CD14-positive monocyte (primary cell): ENCODE data around the gene ANTXRL. TPM values are rescaled to one million over a fixed set of nuclear protein-coding genes. Genes with fewer than 3 reads are reported as not detected.
A peak's percentile ranks its signal among the peaks of the same experiment; 100 is the strongest.

Experiments used
- DNase-seq, 3 donors: peaks; one replicate each; pipeline ENCODE4 v3.0.0-alpha.2; 2011 to 2022
- H2AFZ ChIP-seq: 2 replicates; pipeline ENCODE4 v1.6.0; 2012; ENCODE audit warnings: mild to moderate bottlenecking, low read depth, low read length, inconsistent platforms; ENCODE audit not compliant: insufficient read depth, poor library complexity, severe bottlenecking
- H3K27ac ChIP-seq, 2 donors: 1 replicate in 1 of 2; 2 replicates in 1 of 2; pipeline ENCODE4 v1.5.1; 2012 to 2013; ENCODE audit warnings: low read length in 2 of 2, control low read depth in 1 of 2, inconsistent platforms in 1 of 2, low read depth in 1 of 2, mild to moderate bottlenecking in 1 of 2
- H3K27me3 ChIP-seq, 2 donors: one replicate each; pipeline versions ENCODE4 v1.6.0 to v1.6.1; 2011 to 2013; ENCODE audit warnings: low read length in 2 of 2; ENCODE audit not compliant: control insufficient read depth in 2 of 2, insufficient read depth in 2 of 2
- H3K36me3 ChIP-seq, 2 donors: replicated peaks in 1 of 2; 1 replicate in 1 of 2; 2 replicates in 1 of 2; pipeline versions ENCODE4 v1.5.1 to v1.6.1; 2012 to 2013; ENCODE audit warnings: low read length in 2 of 2, control low read depth in 1 of 2, inconsistent platforms in 1 of 2, mild to moderate bottlenecking in 1 of 2; ENCODE audit not compliant: insufficient read depth in 2 of 2, control insufficient read depth in 1 of 2
- H3K4me1 ChIP-seq, 2 donors: 1 replicate in 1 of 2; 2 replicates in 1 of 2; pipeline versions ENCODE4 v1.5.1 to v1.6.1; 2012 to 2013; ENCODE audit warnings: low read length in 2 of 2, control low read depth in 1 of 2, inconsistent platforms in 1 of 2, mild to moderate bottlenecking in 1 of 2, moderate library complexity in 1 of 2; ENCODE audit not compliant: insufficient read depth in 2 of 2, control insufficient read depth in 1 of 2
- H3K4me2 ChIP-seq: replicated peaks from 2 replicates; pipeline ENCODE3; 2012; ENCODE audit warnings: low read length, moderate library complexity, mild to moderate bottlenecking; ENCODE audit not compliant: poor library complexity, severe bottlenecking; ENCODE audit errors: extremely low read depth
- H3K4me3 ChIP-seq, 3 experiments: fragments of 200-600 bp in 1 of 3; sonication (generic) in 1 of 3; replicated peaks in 1 of 3; 1 replicate in 2 of 3; 2 replicates in 1 of 3; pipeline ENCODE4 v1.5.1; 2011 to 2013; ENCODE audit warnings: low read length in 3 of 3, mild to moderate bottlenecking in 3 of 3, control low read depth in 2 of 3, low read depth in 2 of 3, inconsistent platforms in 1 of 3, moderate library complexity in 1 of 3
- H3K79me2 ChIP-seq: 2 replicates; pipeline ENCODE4 v1.6.0; 2012; ENCODE audit warnings: mild to moderate bottlenecking, control low read depth, inconsistent platforms, low read length, moderate library complexity; ENCODE audit not compliant: insufficient read depth
- H3K9ac ChIP-seq: 2 replicates; pipeline ENCODE4 v1.6.0; 2017; ENCODE audit warnings: low read length, mild to moderate bottlenecking; ENCODE audit not compliant: insufficient read depth, poor library complexity, severe bottlenecking
- H3K9me3 ChIP-seq, 2 donors: replicated peaks in 1 of 2; 1 replicate in 1 of 2; 2 replicates in 1 of 2; pipeline versions ENCODE4 v1.5.1 to v1.6.1; 2012 to 2013; ENCODE audit warnings: low read length in 2 of 2, control low read depth in 1 of 2; ENCODE audit not compliant: control insufficient read depth in 1 of 2, insufficient read depth in 1 of 2
- H4K20me1 ChIP-seq: 2 replicates; pipeline ENCODE4 v1.6.0; 2012; ENCODE audit warnings: mild to moderate bottlenecking, low read length, control low read depth, moderate library complexity; ENCODE audit not compliant: insufficient read depth
- H3K27ac Mint-ChIP-seq, 7 donors: one replicate each; pipeline ENCODE4 v1.8.0; 2020; ENCODE audit warnings: mild to moderate bottlenecking in 7 of 7, mixed read lengths in 7 of 7, moderate library complexity in 6 of 7, inconsistent platforms in 2 of 7
- H3K27me3 Mint-ChIP-seq, 3 donors: one replicate each; pipeline ENCODE4 v1.8.0; 2021 to 2022; ENCODE audit warnings: low read depth in 3 of 3, mild to moderate bottlenecking in 3 of 3, mixed read lengths in 3 of 3, moderate library complexity in 3 of 3, inconsistent platforms in 1 of 3
- H3K36me3 Mint-ChIP-seq, 2 donors: one replicate each; pipeline ENCODE4 v1.8.0; 2020; ENCODE audit warnings: mixed read lengths in 2 of 2, inconsistent platforms in 1 of 2, mild to moderate bottlenecking in 1 of 2
- H3K4me1 Mint-ChIP-seq: one replicate; pipeline ENCODE4 v1.8.0; 2020; ENCODE audit warnings: mild to moderate bottlenecking, mixed read lengths
- H3K4me3 Mint-ChIP-seq, 2 donors: one replicate each; pipeline ENCODE4 v1.8.0; 2020; ENCODE audit warnings: mild to moderate bottlenecking in 2 of 2, mixed read lengths in 2 of 2, moderate library complexity in 1 of 2
- H3K9me3 Mint-ChIP-seq, 7 donors: one replicate each; pipeline ENCODE4 v1.8.0; 2020 to 2022; ENCODE audit warnings: mixed read lengths in 7 of 7, mild to moderate bottlenecking in 6 of 7, moderate library complexity in 6 of 7, inconsistent platforms in 2 of 7
- WGBS: methylation state at CpG from one replicate; pipeline ENCODE4 v1.1.5; 2013; ENCODE audit warnings: missing lambda C conversion rate; ENCODE audit not compliant: insufficient coverage; 5-methylcytosine and 5-hydroxymethylcytosine counted together
- intact Hi-C, 2 donors: fragments of 100-400 bp; cut with micrococcal nuclease; formaldehyde crosslinking; loops; one replicate each; pipeline versions ENCODE4 v1.15.0 to v1.15.1; 2023
- polyA plus RNA-seq, 3 donors: library from polyadenylated mRNA; depleted of rRNA in 1 of 3; unstranded in 2 of 3; stranded (reverse) in 1 of 3; fragments of 300-500 nt in 2 of 3; fragments of >200 nt in 1 of 3; fragmentation: Illumina TruSeq in 2 of 3; gene quantifications; 1 replicate in 2 of 3; 2 replicates in 1 of 3; pipeline ENCODE4 v1.2.3, GENCODE V29; 2012 to 2021
- TF ChIP-seq, protein P1 (sequence below): fragments of 200-600 bp; IDR thresholded peaks from one replicate; pipeline ENCODE4 v1.8.0; 2022; ENCODE audit warnings: antibody characterized with exemption, mild to moderate bottlenecking

Gene ANTXRL
- polyA plus RNA-seq, 3 donors: not detected

DNA sequence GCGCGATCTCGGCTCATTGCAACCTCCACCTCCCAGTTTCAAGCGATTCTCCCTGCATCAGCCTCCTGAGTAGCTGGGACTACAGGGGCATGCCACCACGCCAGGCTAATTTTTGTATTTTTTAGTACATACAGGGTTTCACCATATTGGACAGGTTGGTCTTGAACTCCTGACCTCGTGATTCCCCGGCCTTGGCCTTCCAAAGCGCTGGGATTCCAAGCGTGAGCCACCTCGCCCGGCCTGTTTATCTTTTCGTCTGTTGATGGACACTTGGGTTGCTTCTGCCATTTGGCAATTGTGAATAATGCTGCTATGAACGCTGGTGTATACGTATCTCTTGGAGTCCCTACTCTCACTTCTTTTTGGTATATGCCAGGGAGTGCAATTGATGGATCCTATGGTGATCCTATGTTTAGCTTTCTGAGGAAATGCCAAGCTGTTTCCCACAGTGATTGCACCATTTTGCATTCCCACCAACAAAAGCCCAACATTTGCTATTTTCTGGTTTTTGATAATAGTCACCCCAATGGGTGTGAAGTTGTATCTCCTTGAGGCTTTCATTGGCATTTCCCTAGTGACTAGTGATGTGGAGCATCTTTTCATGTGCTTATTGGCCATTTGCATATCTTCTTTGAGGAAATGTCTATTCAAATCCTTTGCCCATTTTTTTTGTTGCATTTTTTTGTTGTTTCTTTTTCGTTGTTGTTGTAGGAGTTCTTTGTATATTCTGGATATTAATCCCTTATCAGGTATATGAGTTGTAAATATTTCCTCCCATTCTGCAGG, 3.5 kb downstream of the ANTXRL start:
- intact Hi-C loops: no loop called here
- H3K4me2 ChIP-seq: no peak overlapping the region
- WGBS: 94% methylated on average over 9 of the region's 15 CpGs

GRCh38 chr10:46291817-46292572, 5.2 kb downstream of the ANTXRL start:
- TF ChIP-seq, protein P1, sequence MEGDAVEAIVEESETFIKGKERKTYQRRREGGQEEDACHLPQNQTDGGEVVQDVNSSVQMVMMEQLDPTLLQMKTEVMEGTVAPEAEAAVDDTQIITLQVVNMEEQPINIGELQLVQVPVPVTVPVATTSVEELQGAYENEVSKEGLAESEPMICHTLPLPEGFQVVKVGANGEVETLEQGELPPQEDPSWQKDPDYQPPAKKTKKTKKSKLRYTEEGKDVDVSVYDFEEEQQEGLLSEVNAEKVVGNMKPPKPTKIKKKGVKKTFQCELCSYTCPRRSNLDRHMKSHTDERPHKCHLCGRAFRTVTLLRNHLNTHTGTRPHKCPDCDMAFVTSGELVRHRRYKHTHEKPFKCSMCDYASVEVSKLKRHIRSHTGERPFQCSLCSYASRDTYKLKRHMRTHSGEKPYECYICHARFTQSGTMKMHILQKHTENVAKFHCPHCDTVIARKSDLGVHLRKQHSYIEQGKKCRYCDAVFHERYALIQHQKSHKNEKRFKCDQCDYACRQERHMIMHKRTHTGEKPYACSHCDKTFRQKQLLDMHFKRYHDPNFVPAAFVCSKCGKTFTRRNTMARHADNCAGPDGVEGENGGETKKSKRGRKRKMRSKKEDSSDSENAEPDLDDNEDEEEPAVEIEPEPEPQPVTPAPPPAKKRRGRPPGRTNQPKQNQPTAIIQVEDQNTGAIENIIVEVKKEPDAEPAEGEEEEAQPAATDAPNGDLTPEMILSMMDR: no peak
- intact Hi-C loops: no loop called here
- H3K4me1 ChIP-seq: peaks cover 25 to 26% of the 10 kb centered on the region in 2 donors
- H3K79me2 ChIP-seq: no peaks in the 10 kb centered on the region
- peaks cover 3 to 8% (median 6%) of the 10 kb centered on the region in 3 donors for H3K27me3 Mint-ChIP-seq
- H3K36me3 ChIP-seq: no peaks in the 10 kb centered on the region
- H3K27ac Mint-ChIP-seq: peak overlapping the region in 1 of 7 donors; percentile 67
- no peak overlapping the region for H3K27ac ChIP-seq
- no peak for DNase-seq
- peaks cover 0 to 2% (median 0%) of the 10 kb centered on the region in 7 donors for H3K9me3 Mint-ChIP-seq
- no peak overlapping the region for H2AFZ ChIP-seq
- no peak overlapping the region for H3K9ac ChIP-seq
- 93% methylated on average over 9 of the region's 10 CpGs for WGBS
- no peaks in the 10 kb centered on the region for H3K36me3 Mint-ChIP-seq
- peaks cover 35% of the 10 kb centered on the region for H3K4me1 Mint-ChIP-seq
- H3K27me3 ChIP-seq: no peaks in the 10 kb centered on the region
- no peak overlapping the region for H3K4me3 ChIP-seq
- no peak overlapping the region for H3K4me2 ChIP-seq
- no peak overlapping the region for H3K4me3 Mint-ChIP-seq
- H3K9me3 ChIP-seq: no peaks in the 10 kb centered on the region
- H4K20me1 ChIP-seq: no peaks in the 10 kb centered on the region

More for the DNA sequence above, 3.5 kb downstream of the ANTXRL start:
- TF ChIP-seq, protein P1: no peak
- H3K27ac Mint-ChIP-seq: no peak overlapping the region
- H3K4me3 ChIP-seq: no peak overlapping the region
- peaks cover 0 to 3% (median 2%) of the 10 kb centered on the region in 7 donors for H3K9me3 Mint-ChIP-seq
- no peak overlapping the region for H3K9ac ChIP-seq
- no peaks in the 10 kb centered on the region for H3K79me2 ChIP-seq
- no peak overlapping the region for H3K27ac ChIP-seq
- H3K9me3 ChIP-seq: no peaks in the 10 kb centered on the region
- H3K4me1 ChIP-seq: peaks cover 30 to 31% of the 10 kb centered on the region in 2 donors
- H4K20me1 ChIP-seq: no peaks in the 10 kb centered on the region
- H2AFZ ChIP-seq: no peak overlapping the region
- peaks cover 3 to 8% (median 6%) of the 10 kb centered on the region in 3 donors for H3K27me3 Mint-ChIP-seq
- H3K36me3 ChIP-seq: no peaks in the 10 kb centered on the region
- no peak for DNase-seq
- no peaks in the 10 kb centered on the region for H3K27me3 ChIP-seq
- peaks cover 39% of the 10 kb centered on the region for H3K4me1 Mint-ChIP-seq
- H3K36me3 Mint-ChIP-seq: no peaks in the 10 kb centered on the region
- no peak overlapping the region for H3K4me3 Mint-ChIP-seq
